ENCODE data around the gene FLOT2.
A peak's percentile ranks its signal among the peaks of the same experiment; 100 is the strongest.

Gene FLOT2

GRCh38 chr17:28861393-28862203 is 35.9 kb downstream of the FLOT2 start:
- DNase-seq (ENCODE audit: low read depth) = no peak
- no peak for TF ChIP-seq CTCF (conservative IDR thresholded peaks at IDR 0.05; ENCODE audit: low read depth, low read length)
- no peak overlapping the region for H3K4me3 ChIP-seq (ENCODE audit: low read depth, low read length)

GRCh38 chr17:28860363-28860808 is 37.1 kb downstream of the FLOT2 start:
- TF ChIP-seq CTCF (conservative IDR thresholded peaks at IDR 0.05; ENCODE audit: low read depth, low read length) = no peak
- DNase-seq (ENCODE audit: low read depth) = no peak
- no peak overlapping the region for H3K4me3 ChIP-seq (ENCODE audit: low read depth, low read length)

GRCh38 chr17:28858801-28859355 is 38.7 kb downstream of the FLOT2 start:
- no peak for DNase-seq (ENCODE audit: low read depth)
- no peak for TF ChIP-seq CTCF (conservative IDR thresholded peaks at IDR 0.05; ENCODE audit: low read depth, low read length)
- no peak overlapping the region for H3K4me3 ChIP-seq (ENCODE audit: low read depth, low read length)

- no peak for TF ChIP-seq CTCF (conservative IDR thresholded peaks at IDR 0.05; ENCODE audit: low read depth, low read length)
- DNase-seq (ENCODE audit: low read depth) = no peak
Measured at GRCh38 chr17:28857905-28858800, 39.4 kb downstream of the FLOT2 start.

GRCh38 chr17:28856028-28856574 is 41.4 kb downstream of the FLOT2 start:
- TF ChIP-seq CTCF (conservative IDR thresholded peaks at IDR 0.05; ENCODE audit: low read depth, low read length) = no peak
- no peak for DNase-seq (ENCODE audit: low read depth)
- no peak overlapping the region for H3K4me3 ChIP-seq (ENCODE audit: low read depth, low read length)

More at GRCh38 chr17:28857905-28858800, 39.4 kb downstream of the FLOT2 start:
- no peak overlapping the region for H3K4me3 ChIP-seq (ENCODE audit: low read depth, low read length)

- DNase-seq (ENCODE audit: low read depth) = no peak
- H3K4me3 ChIP-seq (ENCODE audit: low read depth, low read length) = peak overlapping the region; percentile 83
- TF ChIP-seq CTCF (conservative IDR thresholded peaks at IDR 0.05; ENCODE audit: low read depth, low read length) = no peak
Measured at GRCh38 chr17:28855336-28855679, 42.2 kb downstream of the FLOT2 start.

Measured in choroid plexus epithelial cell (primary cell).